ENCODE results near the gene CLSTN2. TPM values are rescaled to one million over a fixed set of nuclear protein-coding genes. Genes with fewer than 3 reads are reported as not detected.

CLSTN2 gene
- total RNA-seq, 2 donors from 2014 or later: 13.6 to 28.3 TPM

GRCh38 chr3:140311428-140311827, 376.4 kb downstream of the CLSTN2 start:
- Histone ChIP-seq H3K4me3 (no peak overlapping the region), H3K36me3 (no peaks in the 10 kb centered on the region), H3K27ac (no peak overlapping the region), H3K27me3 (no peaks in the 10 kb centered on the region), H3K9me3 (no peaks in the 10 kb centered on the region), H3K4me1 (peaks cover 0 to 6% of the 10 kb centered on the region in 2 donors)
- TF ChIP-seq CTCF (IDR thresholded peaks at IDR 0.05): no peak
- DNase-seq (ENCODE audit: low spot score): no peak

GRCh38 chr3:140315955-140316354, 381.0 kb downstream of the CLSTN2 start:
- Histone ChIP-seq H3K27ac (no peak overlapping the region), H3K9me3 (no peaks in the 10 kb centered on the region), H3K36me3 (no peaks in the 10 kb centered on the region), H3K27me3 (no peaks in the 10 kb centered on the region), H3K4me3 (no peak overlapping the region), H3K4me1 (no peaks in the 10 kb centered on the region)
- no peak for DNase-seq (ENCODE audit: low spot score)
- TF ChIP-seq CTCF (IDR thresholded peaks at IDR 0.05): no peak

- no peaks in the 10 kb centered on the region for H3K4me1 ChIP-seq
- TF ChIP-seq CTCF (IDR thresholded peaks at IDR 0.05): no peak
- H3K27ac ChIP-seq: no peak overlapping the region
- no peak overlapping the region for H3K4me3 ChIP-seq
- no peak for DNase-seq (ENCODE audit: low spot score)
- H3K9me3 ChIP-seq: no peaks in the 10 kb centered on the region
- no peaks in the 10 kb centered on the region for H3K27me3 ChIP-seq
- H3K36me3 ChIP-seq: no peaks in the 10 kb centered on the region
These were observed 381.5 kb downstream of the CLSTN2 start for GRCh38 chr3:140316466-140316865.

GRCh38 chr3:140316868-140317400, 381.9 kb downstream of the CLSTN2 start:
- Histone ChIP-seq H3K9me3 (no peaks in the 10 kb centered on the region), H3K4me3 (no peak overlapping the region), H3K4me1 (no peaks in the 10 kb centered on the region), H3K36me3 (no peaks in the 10 kb centered on the region), H3K27ac (no peak overlapping the region), H3K27me3 (no peaks in the 10 kb centered on the region)
- no peak for TF ChIP-seq CTCF (IDR thresholded peaks at IDR 0.05)
- no peak for DNase-seq (ENCODE audit: low spot score)

- Histone ChIP-seq H3K9me3 (no peaks in the 10 kb centered on the region), H3K4me3 (no peak overlapping the region), H3K27ac (no peak overlapping the region), H3K27me3 (no peaks in the 10 kb centered on the region), H3K36me3 (no peaks in the 10 kb centered on the region), H3K4me1 (no peaks in the 10 kb centered on the region)
- DNase-seq (ENCODE audit: low spot score): no peak
- TF ChIP-seq CTCF (IDR thresholded peaks at IDR 0.05): no peak
These were observed 384.8 kb downstream of the CLSTN2 start for GRCh38 chr3:140319739-140320138.

GRCh38 chr3:140323561-140323960, 388.6 kb downstream of the CLSTN2 start:
- no peak overlapping the region for H3K4me3 ChIP-seq
- no peak for TF ChIP-seq CTCF (IDR thresholded peaks at IDR 0.05)

More at GRCh38 chr3:140323561-140323960, 388.6 kb downstream of the CLSTN2 start:
- no peak for DNase-seq (ENCODE audit: low spot score)
- no peaks in the 10 kb centered on the region for H3K4me1 ChIP-seq
- H3K9me3 ChIP-seq: no peaks in the 10 kb centered on the region
- H3K36me3 ChIP-seq: no peaks in the 10 kb centered on the region
- H3K27ac ChIP-seq: no peak overlapping the region
- H3K27me3 ChIP-seq: no peaks in the 10 kb centered on the region

All from right atrium auricular region (tissue), 2 donors.